HepG2 (cell line): Measurements from ENCODE around the gene CDC14B. TPM values are rescaled to one million over a fixed set of nuclear protein-coding genes. Genes with fewer than 3 reads are reported as not detected.

Source experiments
- ATM ChIP-seq: fragments of 450-650 bp; IDR thresholded peaks from 2 replicates; pipeline ENCODE4 v1.7.1; 2017; ENCODE audit warnings: mild to moderate bottlenecking, borderline replicate concordance
- CBFB ChIP-seq: sonication (generic); formaldehyde crosslinking; IDR thresholded peaks from 2 replicates; pipeline ENCODE4 v1.4.0; 2020; ENCODE audit warnings: missing genetic modification reagents
- CREB1 ChIP-seq, 2 experiments: fragments of 450-650 bp in 1 of 2; IDR thresholded peaks; 2 replicates each; pipeline ENCODE4 v1.6.1; 2016 to 2017; ENCODE audit warnings: control low read depth in 1 of 2, mild to moderate bottlenecking in 1 of 2, missing compliant biosample characterization in 1 of 2, missing genetic modification characterization in 1 of 2
- HES4 ChIP-seq: sonication (generic); formaldehyde crosslinking; IDR thresholded peaks from 2 replicates; pipeline ENCODE4 v1.9.0; 2021; ENCODE audit warnings: mild to moderate bottlenecking, missing genetic modification reagents, borderline replicate concordance
- MTA1 ChIP-seq: sonication (generic); formaldehyde crosslinking; IDR thresholded peaks from 2 replicates; pipeline ENCODE4 v1.4.0; 2020; ENCODE audit warnings: missing genetic modification reagents, mild to moderate bottlenecking, borderline replicate concordance
- NR1H2 ChIP-seq: sonication (generic); formaldehyde crosslinking; IDR thresholded peaks from 2 replicates; pipeline ENCODE4 v1.8.1; 2022; ENCODE audit warnings: low read depth, missing genetic modification reagents, borderline replicate concordance
- PRDM10 ChIP-seq: sonication (generic); formaldehyde crosslinking; IDR thresholded peaks from 2 replicates; pipeline ENCODE4 v1.4.0; 2020; ENCODE audit warnings: low read depth, missing genetic modification reagents
- RCOR2 ChIP-seq: IDR thresholded peaks from 2 replicates; pipeline ENCODE4 v1.6.1; 2016; ENCODE audit warnings: missing biosample characterization, missing genetic modification reagents
- SETDB1 ChIP-seq: sonication (generic); formaldehyde crosslinking; IDR thresholded peaks from 2 replicates; pipeline ENCODE4 v1.5.1; 2020; ENCODE audit warnings: missing genetic modification reagents, mild to moderate bottlenecking, borderline replicate concordance
- SNAPC5 ChIP-seq: sonication (generic); formaldehyde crosslinking; IDR thresholded peaks from 2 replicates; pipeline ENCODE4 v1.8.1; 2023; ENCODE audit warnings: mild to moderate bottlenecking, missing genetic modification reagents, borderline replicate concordance
- ZBTB4 ChIP-seq: sonication (generic); formaldehyde crosslinking; IDR thresholded peaks from 2 replicates; pipeline ENCODE4 v1.4.0; 2020; ENCODE audit warnings: missing genetic modification reagents, mild to moderate bottlenecking, borderline replicate concordance
- ZFY ChIP-seq: sonication (generic); formaldehyde crosslinking; IDR thresholded peaks from 2 replicates; pipeline ENCODE4 v1.4.0; 2020; ENCODE audit warnings: missing genetic modification reagents
- ZNF33B ChIP-seq: sonication (generic); formaldehyde crosslinking; IDR thresholded peaks from 2 replicates; pipeline ENCODE4 v1.5.1; 2020; ENCODE audit warnings: mild to moderate bottlenecking, missing genetic modification reagents
- ZNF556 ChIP-seq: sonication (generic); formaldehyde crosslinking; IDR thresholded peaks from 2 replicates; pipeline ENCODE4 v1.4.0; 2020; ENCODE audit warnings: mild to moderate bottlenecking, missing genetic modification reagents, borderline replicate concordance
- ZNF572 ChIP-seq: sonication (generic); formaldehyde crosslinking; IDR thresholded peaks from 2 replicates; pipeline ENCODE4 v1.5.1; 2020; ENCODE audit warnings: mild to moderate bottlenecking, missing genetic modification reagents
- ZNF687 ChIP-seq: sonication (generic); formaldehyde crosslinking; IDR thresholded peaks from 2 replicates; pipeline ENCODE4 v1.5.1; 2020; ENCODE audit warnings: mild to moderate bottlenecking, missing genetic modification reagents, moderate library complexity
- ZNF703 ChIP-seq: sonication (generic); formaldehyde crosslinking; IDR thresholded peaks from 2 replicates; pipeline ENCODE4 v1.5.1; 2020; ENCODE audit warnings: missing genetic modification reagents, mild to moderate bottlenecking, moderate library complexity, borderline replicate concordance
- polyA plus RNA-seq, 8 experiments: library from polyadenylated mRNA; depleted of rRNA in 3 of 8; stranded (reverse) in 7 of 8; unstranded in 1 of 8; fragments of >200 nt; fragmentation: Illumina TruSeq in 4 of 8; extraction: Trizol in 4 of 8; gene quantifications; 2 replicates each; pipeline versions ENCODE4 v1.2.1 to v1.2.3, GENCODE V29; 2011 to 2016; ENCODE audit warnings: low read depth in 4 of 8, missing spikeins in 1 of 8, mixed read lengths in 1 of 8; ENCODE audit not compliant: insufficient read depth in 1 of 8
- total RNA-seq, 5 experiments: library from RNA; depleted of rRNA; stranded (reverse); fragments of >200 nt; fragmentation: Illumina TruSeq; extraction: Trizol; gene quantifications; 2 replicates each; pipeline ENCODE4 v1.2.3, GENCODE V29; 2016; ENCODE audit warnings: low read depth in 1 of 5

CDC14B gene
- total and polyA plus RNA-seq, 2 of the 13 experiments (the other 11 are each of a cell fraction or from before 2014, with no cell fraction given) = 25.8 to 33.3 TPM

- TF ChIP-seq ZNF687 (CRISPR knock-in tag) (peak; percentile 84), ZNF33B (no peak), MTA1 (CRISPR knock-in tag) (no peak), ATM (no peak), ZNF556 (0 out of 2 replicates have a peak, but pooled peaks have one; percentile 36), SNAPC5 (CRISPR knock-in tag) (no peak), NR1H2 (CRISPR knock-in tag) (no peak), RCOR2 (CRISPR knock-in tag) (no peak), ZNF703 (CRISPR knock-in tag) (no peak), CBFB (CRISPR knock-in tag) (0 out of 2 replicates have a peak, but pooled peaks have one; percentile 51), ZNF572 (no peak), SETDB1 (CRISPR knock-in tag) (no peak), PRDM10 (CRISPR knock-in tag) (no peak), HES4 (CRISPR knock-in tag) (no peak), ZBTB4 (no peak), ZFY (peak; percentile 81), CREB1 (IDR thresholded peaks at IDR 0.05) (no peak), CREB1 (CRISPR knock-in tag; IDR thresholded peaks at IDR 0.05) (no peak)
Measured at GRCh38 chr9:96654450-96655197, 35.0 kb upstream of the CDC14B start (continued).
